ENCODE measurements around the gene CDH8. TPM values are rescaled to one million over a fixed set of nuclear protein-coding genes. Genes with fewer than 3 reads are reported as not detected.
A peak's percentile ranks its signal among the peaks of the same experiment; 100 is the strongest.

CDH8 gene
- 9.4 TPM for total RNA-seq

GRCh38 chr16:62036101-62036801 lies at the start of gene CDH8:
TSS of gene CDH8 (minus strand) at chr16:62036438. CDS start at chr16:62021403, 15,035 bp downstream.
- DNase-seq: peak; percentile 69

GRCh38 chr16:62079236-62079635 lies 43.0 kb upstream of the CDH8 start:
- DNase-seq: no peak

GRCh38 chr16:62077998-62078397 lies 41.8 kb upstream of the CDH8 start:
- DNase-seq: no peak

GRCh38 chr16:62076886-62077285 lies 40.6 kb upstream of the CDH8 start:
- no peak for DNase-seq

GRCh38 chr16:62068747-62069146 lies 32.5 kb upstream of the CDH8 start:
- DNase-seq: no peak

- no peak for DNase-seq
These were observed 31.7 kb upstream of the CDH8 start for GRCh38 chr16:62067981-62068380.

GRCh38 chr16:62067182-62067581 lies 30.9 kb upstream of the CDH8 start:
- no peak for DNase-seq

- no peak for DNase-seq
These were observed 30.5 kb upstream of the CDH8 start for GRCh38 chr16:62066747-62067146.

GRCh38 chr16:62064173-62064572 lies 27.9 kb upstream of the CDH8 start:
- no peak for DNase-seq

- DNase-seq: peak; percentile 37
These were observed 23.9 kb upstream of the CDH8 start for GRCh38 chr16:62060089-62060488.

GRCh38 chr16:62059527-62059926 lies 23.3 kb upstream of the CDH8 start:
- DNase-seq: no peak

GRCh38 chr16:62058412-62058811 lies 22.2 kb upstream of the CDH8 start:
- DNase-seq: no peak

- DNase-seq: no peak
These were observed 15.7 kb upstream of the CDH8 start for GRCh38 chr16:62051942-62052341.

GRCh38 chr16:62050793-62051192 lies 14.6 kb upstream of the CDH8 start:
- DNase-seq: no peak

- no peak for DNase-seq
These were observed 10.6 kb upstream of the CDH8 start for GRCh38 chr16:62046801-62047200.

- DNase-seq: peak; percentile 58
These were observed 5.2 kb upstream of the CDH8 start for GRCh38 chr16:62041401-62041800.

GRCh38 chr16:62038646-62039045 lies 2.4 kb upstream of the CDH8 start:
- DNase-seq: no peak

- no peak for DNase-seq
These were observed 2.0 kb upstream of the CDH8 start for GRCh38 chr16:62038225-62038624.

- no peak for DNase-seq
These were observed 531 bp upstream of the CDH8 start for GRCh38 chr16:62036802-62037135.

GRCh38 chr16:62035115-62036092 lies 834 bp downstream of the CDH8 start:
- peak; percentile 71 for DNase-seq

- peak; percentile 8 for DNase-seq
These were observed 1.8 kb downstream of the CDH8 start for GRCh38 chr16:62034231-62035114.

- DNase-seq: no peak
These were observed 3.2 kb downstream of the CDH8 start for GRCh38 chr16:62033065-62033464.

All from tongue (tissue), 2 donors.